KMS-11 (cell line): ENCODE measurements around the gene MTRR.

Experiments
- H2AFZ ChIP-seq: fragments of 200-600 bp; sonication (generic); 2 replicates; pipeline ENCODE4 v1.6.1; 2016; ENCODE audit warnings: antibody characterized with exemption, mixed run types, low read depth
- H3K27ac ChIP-seq: fragments of 200-600 bp; sonication (generic); 2 replicates; pipeline ENCODE4 v1.6.1; 2016; ENCODE audit warnings: mild to moderate bottlenecking, mixed run types
- H3K27me3 ChIP-seq: fragments of 200-600 bp; sonication (generic); 2 replicates; pipeline ENCODE4 v1.6.1; 2017; ENCODE audit warnings: mild to moderate bottlenecking, low read depth, mixed run types, moderate library complexity; ENCODE audit not compliant: insufficient read depth
- H3K36me3 ChIP-seq: fragments of 200-600 bp; sonication (generic); 2 replicates; pipeline ENCODE4 v1.6.1; 2017; ENCODE audit warnings: mild to moderate bottlenecking, mixed run types; ENCODE audit not compliant: insufficient read depth
- H3K4me1 ChIP-seq: fragments of 200-600 bp; sonication (generic); 2 replicates; pipeline ENCODE4 v1.6.1; 2016; ENCODE audit warnings: mild to moderate bottlenecking, low read depth, mixed run types; ENCODE audit not compliant: poor library complexity, severe bottlenecking
- H3K4me2 ChIP-seq: fragments of 200-600 bp; sonication (generic); 2 replicates; pipeline ENCODE4 v1.7.0; 2016; ENCODE audit warnings: mild to moderate bottlenecking, mixed run types
- H3K4me3 ChIP-seq: fragments of 200-600 bp; sonication (generic); IDR thresholded peaks from 2 replicates; pipeline ENCODE4 v1.6.1; 2017; ENCODE audit warnings: low read depth, low read length, mixed read lengths; ENCODE audit not compliant: insufficient read depth
- H3K79me2 ChIP-seq: fragments of 200-600 bp; sonication (generic); 2 replicates; pipeline ENCODE4 v1.6.1; 2016; ENCODE audit warnings: low read depth, mixed run types; ENCODE audit not compliant: insufficient read depth
- H3K9ac ChIP-seq: fragments of 200-600 bp; sonication (generic); 2 replicates; pipeline ENCODE4 v1.6.1; 2016; ENCODE audit warnings: mild to moderate bottlenecking, mixed run types
- H4K20me1 ChIP-seq: fragments of 200-600 bp; sonication (generic); 2 replicates; pipeline ENCODE4 v1.6.1; 2016; ENCODE audit warnings: mild to moderate bottlenecking, mixed run types; ENCODE audit not compliant: insufficient read depth
- TF ChIP-seq, protein P1 (sequence below): fragments of 200-600 bp; sonication (generic); conservative IDR thresholded peaks from 2 replicates; pipeline ENCODE4 v1.6.1; 2017; ENCODE audit warnings: low read depth, mild to moderate bottlenecking, antibody characterized with exemption, low read length, moderate library complexity, mixed read lengths

Gene MTRR

DNA sequence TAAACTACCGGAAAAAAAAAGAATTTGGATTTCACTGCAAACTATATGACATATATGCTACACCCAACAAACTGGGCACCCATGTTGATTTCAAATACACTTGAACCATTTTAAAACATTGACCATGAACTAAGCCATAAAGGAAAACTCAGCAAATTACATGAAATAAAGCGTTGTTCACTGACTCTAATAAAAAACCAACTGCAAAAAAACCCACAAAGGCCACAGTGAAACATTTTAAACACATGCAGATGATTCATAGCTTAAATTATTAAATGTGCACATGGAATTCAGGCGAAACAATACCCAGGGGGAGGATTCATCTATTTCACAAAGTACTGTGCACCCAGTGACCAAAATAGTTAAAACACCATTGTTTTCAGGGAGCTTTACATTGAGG lies 33.3 kb downstream of the MTRR start:
- TF ChIP-seq, protein P1, sequence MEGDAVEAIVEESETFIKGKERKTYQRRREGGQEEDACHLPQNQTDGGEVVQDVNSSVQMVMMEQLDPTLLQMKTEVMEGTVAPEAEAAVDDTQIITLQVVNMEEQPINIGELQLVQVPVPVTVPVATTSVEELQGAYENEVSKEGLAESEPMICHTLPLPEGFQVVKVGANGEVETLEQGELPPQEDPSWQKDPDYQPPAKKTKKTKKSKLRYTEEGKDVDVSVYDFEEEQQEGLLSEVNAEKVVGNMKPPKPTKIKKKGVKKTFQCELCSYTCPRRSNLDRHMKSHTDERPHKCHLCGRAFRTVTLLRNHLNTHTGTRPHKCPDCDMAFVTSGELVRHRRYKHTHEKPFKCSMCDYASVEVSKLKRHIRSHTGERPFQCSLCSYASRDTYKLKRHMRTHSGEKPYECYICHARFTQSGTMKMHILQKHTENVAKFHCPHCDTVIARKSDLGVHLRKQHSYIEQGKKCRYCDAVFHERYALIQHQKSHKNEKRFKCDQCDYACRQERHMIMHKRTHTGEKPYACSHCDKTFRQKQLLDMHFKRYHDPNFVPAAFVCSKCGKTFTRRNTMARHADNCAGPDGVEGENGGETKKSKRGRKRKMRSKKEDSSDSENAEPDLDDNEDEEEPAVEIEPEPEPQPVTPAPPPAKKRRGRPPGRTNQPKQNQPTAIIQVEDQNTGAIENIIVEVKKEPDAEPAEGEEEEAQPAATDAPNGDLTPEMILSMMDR = no peak
- H3K4me3 ChIP-seq = no peak overlapping the region
- no peak overlapping the region for H3K27ac ChIP-seq
- no peaks in the 10 kb centered on the region for H3K79me2 ChIP-seq
- H3K4me1 ChIP-seq = no peaks in the 10 kb centered on the region
- H3K9ac ChIP-seq = no peak overlapping the region
- no peak overlapping the region for H2AFZ ChIP-seq
- H3K36me3 ChIP-seq = peaks cover 27% of the 10 kb centered on the region; the same call in 1 of the 2 replicates
- H3K4me2 ChIP-seq = no peak overlapping the region
- H3K27me3 ChIP-seq = no peaks in the 10 kb centered on the region
- no peaks in the 10 kb centered on the region for H4K20me1 ChIP-seq

DNA sequence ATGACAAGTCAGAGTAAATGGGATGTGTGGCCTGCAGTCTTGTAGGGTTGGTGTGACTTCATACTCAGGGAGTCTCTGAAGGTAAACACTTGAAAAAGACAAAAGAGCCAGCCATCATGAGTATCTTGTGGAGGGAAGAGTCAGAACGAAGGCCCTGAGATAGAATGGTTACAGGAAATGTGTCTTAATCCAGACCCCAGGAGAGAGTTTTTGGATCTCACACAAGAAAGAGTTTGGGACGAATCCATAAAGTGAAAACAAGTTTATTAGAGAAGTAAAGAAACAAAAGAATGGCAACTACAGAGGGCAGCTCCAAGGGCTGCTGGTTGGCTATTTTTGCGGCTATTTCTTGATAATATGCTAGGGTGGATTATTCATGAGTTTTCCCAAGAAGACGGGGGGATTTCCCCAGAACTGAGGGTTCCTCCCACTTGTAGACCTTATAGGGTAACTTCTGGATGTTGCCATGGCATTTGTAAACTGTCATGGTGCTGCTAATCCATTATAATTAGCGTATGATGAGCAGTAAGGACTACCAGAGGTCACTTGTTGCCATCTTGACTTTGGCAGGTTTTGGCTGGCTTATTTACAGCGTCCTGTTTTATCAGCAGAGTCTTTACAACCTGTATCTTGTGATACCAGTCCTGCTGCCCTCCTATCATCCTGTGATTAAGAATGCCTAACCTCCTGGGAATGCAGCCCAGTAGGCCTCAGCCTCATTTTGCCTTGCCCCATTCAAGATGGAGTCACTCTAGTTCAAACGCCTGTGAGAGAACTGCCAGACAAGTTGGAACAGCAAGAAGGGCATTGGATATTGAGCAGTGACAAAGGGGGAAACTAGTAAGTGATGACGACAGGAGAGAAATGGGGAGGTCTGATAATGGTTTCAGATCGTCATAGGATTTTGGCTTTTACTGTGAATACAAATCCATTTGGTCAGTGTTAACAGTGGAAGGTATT lies 34.0 kb downstream of the MTRR start:
- TF ChIP-seq, protein P1 = no peak
- H3K36me3 ChIP-seq = peaks cover 22% of the 10 kb centered on the region; the same call in 1 of the 2 replicates
- no peak overlapping the region for H3K4me2 ChIP-seq

DNA sequence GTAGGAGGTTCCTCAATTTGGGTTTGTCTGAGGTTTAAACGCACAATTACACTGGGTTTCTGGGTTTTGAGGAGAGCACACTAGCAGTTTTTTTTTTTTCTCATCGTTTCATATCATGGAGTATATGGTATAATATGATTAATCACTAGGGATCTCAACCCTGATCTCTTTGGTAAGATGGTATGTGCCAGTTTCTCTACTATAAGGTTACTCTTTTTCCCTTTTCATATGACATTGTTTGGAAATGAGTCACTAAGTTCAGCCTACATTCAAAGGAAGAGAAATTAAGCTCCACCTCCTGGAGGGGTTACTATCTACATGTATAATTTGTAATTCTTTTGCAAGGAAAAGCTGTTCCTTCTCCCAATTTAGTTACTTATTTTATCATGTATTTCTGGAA lies 35.2 kb downstream of the MTRR start:
- Histone ChIP-seq H3K4me2 (no peak overlapping the region), H3K36me3 (peaks cover 17% of the 10 kb centered on the region; the same call in 1 of the 2 replicates), H4K20me1 (no peaks in the 10 kb centered on the region), H3K4me3 (no peak overlapping the region), H3K27me3 (no peaks in the 10 kb centered on the region), H2AFZ (no peak overlapping the region), H3K9ac (no peak overlapping the region), H3K27ac (no peak overlapping the region), H3K79me2 (no peaks in the 10 kb centered on the region), H3K4me1 (no peaks in the 10 kb centered on the region)
- TF ChIP-seq, protein P1 = no peak

More for the DNA sequence above, 34.0 kb downstream of the MTRR start:
- H3K27me3 ChIP-seq = no peaks in the 10 kb centered on the region
- H2AFZ ChIP-seq = no peak overlapping the region
- H3K79me2 ChIP-seq = no peaks in the 10 kb centered on the region
- no peak overlapping the region for H3K4me3 ChIP-seq
- no peaks in the 10 kb centered on the region for H3K4me1 ChIP-seq
- no peaks in the 10 kb centered on the region for H4K20me1 ChIP-seq
- no peak overlapping the region for H3K27ac ChIP-seq
- H3K9ac ChIP-seq = no peak overlapping the region

DNA sequence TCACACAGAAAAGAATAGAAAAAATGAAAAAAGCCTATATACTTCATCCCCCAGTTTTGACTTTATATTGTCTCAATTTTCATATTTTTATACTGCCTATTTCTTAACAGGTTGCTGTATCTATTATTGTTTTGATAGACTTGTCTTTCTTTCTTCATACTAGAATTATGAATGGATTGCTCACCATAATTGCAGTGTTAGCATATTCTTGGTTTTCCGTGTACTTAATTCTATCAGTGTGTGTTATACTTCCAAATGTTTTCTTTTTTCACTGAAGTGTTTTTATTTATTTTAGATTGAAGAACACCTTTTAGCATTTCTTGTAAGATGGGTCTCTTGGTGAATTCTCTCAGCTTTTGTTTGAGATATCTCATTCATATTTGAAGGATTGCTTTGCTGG lies 38.7 kb downstream of the MTRR start:
- no peak overlapping the region for H3K4me2 ChIP-seq
- no peaks in the 10 kb centered on the region for H4K20me1 ChIP-seq
- no peak overlapping the region for H3K9ac ChIP-seq
- TF ChIP-seq, protein P1 = no peak
- no peak overlapping the region for H3K4me3 ChIP-seq
- H3K27ac ChIP-seq = no peak overlapping the region
- H3K27me3 ChIP-seq = no peaks in the 10 kb centered on the region
- H2AFZ ChIP-seq = no peak overlapping the region
- H3K36me3 ChIP-seq = 0 out of 2 replicates have a peak, but pooled peaks cover 9% of the 10 kb centered on the region
- H3K79me2 ChIP-seq = no peaks in the 10 kb centered on the region
- no peaks in the 10 kb centered on the region for H3K4me1 ChIP-seq
